ENCODE measurements around the gene GRIN2C.
"Not testable (repeated sequence)": the region's sequence is repeated elsewhere in the genome, so short reads cannot be mapped to it uniquely, and the experiment has no call there.

The GRIN2C gene

GRCh38 chr17:74859459-74860228 is at the start of gene GRIN2C:
TSS of gene GRIN2C (minus strand) at chr17:74859885. CDS start at chr17:74855092, 4,793 bp downstream.
- peak; percentile 14 for DNase-seq

- not testable (repeated sequence) for DNase-seq
Observed at GRCh38 chr17:74909097-74909496, 49.4 kb upstream of the GRIN2C start.

GRCh38 chr17:74907012-74907411 is 47.3 kb upstream of the GRIN2C start:
- DNase-seq = no peak

- DNase-seq = not testable (repeated sequence)
Observed at GRCh38 chr17:74906214-74906793, 46.6 kb upstream of the GRIN2C start.

GRCh38 chr17:74904687-74905409 is 45.2 kb upstream of the GRIN2C start:
- DNase-seq = no peak

GRCh38 chr17:74903671-74904070 is 44.0 kb upstream of the GRIN2C start:
- DNase-seq = no peak

GRCh38 chr17:74903034-74903433 is 43.3 kb upstream of the GRIN2C start:
- no peak for DNase-seq

- no peak for DNase-seq
Observed at GRCh38 chr17:74901353-74902135, 41.9 kb upstream of the GRIN2C start.

GRCh38 chr17:74900208-74900607 is 40.5 kb upstream of the GRIN2C start:
- DNase-seq = no peak

- no peak for DNase-seq
Observed at GRCh38 chr17:74898376-74898946, 38.8 kb upstream of the GRIN2C start.

GRCh38 chr17:74893936-74894671 is 34.4 kb upstream of the GRIN2C start:
- no peak for DNase-seq

GRCh38 chr17:74892974-74893911 is 33.6 kb upstream of the GRIN2C start, which contains the start of gene FADS6:
TSS of gene FADS6 (minus strand) at chr17:74893633. CDS start at chr17:74893595, 38 bp downstream.
- peak; percentile 2 for DNase-seq

GRCh38 chr17:74892013-74892841 is 32.5 kb upstream of the GRIN2C start:
- DNase-seq = no peak

- no peak for DNase-seq
Observed at GRCh38 chr17:74890554-74890953, 30.9 kb upstream of the GRIN2C start.

- DNase-seq = no peak
Observed at GRCh38 chr17:74888469-74888868, 28.8 kb upstream of the GRIN2C start.

- DNase-seq = no peak
Observed at GRCh38 chr17:74883241-74883745, 23.6 kb upstream of the GRIN2C start.

GRCh38 chr17:74882517-74883240 is 23.0 kb upstream of the GRIN2C start:
- DNase-seq = no peak

- no peak for DNase-seq
Observed at GRCh38 chr17:74881073-74881472, 21.4 kb upstream of the GRIN2C start.

- DNase-seq = no peak
Observed at GRCh38 chr17:74879308-74879707, 19.6 kb upstream of the GRIN2C start.

Measured in stimulated activated naive CD4-positive, alpha-beta T cell treated with Interleukin-2 at 50 U/mL for 16 hours (primary cell).